ENCODE data around the gene CSKMT.

DNA sequence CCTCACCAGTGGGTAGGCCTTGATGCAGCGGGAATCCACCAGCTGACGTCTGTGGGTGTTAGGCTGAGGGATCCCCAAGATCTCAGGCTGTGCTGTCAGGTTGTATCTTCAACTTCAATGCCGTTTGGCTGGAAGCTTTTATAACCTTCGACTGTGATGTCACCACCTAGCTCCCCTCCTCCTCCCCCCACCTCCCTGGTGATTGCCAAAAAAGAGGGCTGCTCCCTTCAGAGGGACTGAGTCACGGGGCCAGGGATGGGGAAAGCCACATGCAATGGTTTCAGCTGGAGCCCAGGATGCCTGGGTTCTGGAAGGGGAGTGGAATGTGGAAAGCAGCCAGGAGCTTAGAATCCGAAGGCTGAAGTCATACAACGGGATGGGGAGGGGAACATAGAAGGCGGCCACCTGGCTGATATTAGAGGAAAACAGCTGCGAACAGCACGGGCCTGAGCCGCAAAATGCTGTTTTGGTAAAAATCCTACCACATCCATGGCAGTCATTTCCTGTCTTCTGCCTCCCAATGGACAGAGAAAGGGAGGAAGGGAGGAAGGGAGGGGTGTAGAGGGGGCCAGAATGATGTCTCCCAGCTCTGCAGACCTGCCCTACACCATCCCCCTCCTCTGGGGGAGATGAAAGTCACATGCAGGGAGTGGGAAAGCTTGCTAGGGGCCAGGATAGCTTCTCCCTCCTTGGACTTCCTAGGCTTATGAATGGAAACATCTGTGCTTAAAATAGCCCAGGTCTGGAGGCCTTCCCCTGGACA is 24.5 kb downstream of the CSKMT start, which contains the start of gene LRRN4CL:
- TF ChIP-seq EZH2 (IDR thresholded peaks at IDR 0.05; ENCODE audit: borderline replicate concordance, low read length): no peak
- TF ChIP-seq, protein P1, sequence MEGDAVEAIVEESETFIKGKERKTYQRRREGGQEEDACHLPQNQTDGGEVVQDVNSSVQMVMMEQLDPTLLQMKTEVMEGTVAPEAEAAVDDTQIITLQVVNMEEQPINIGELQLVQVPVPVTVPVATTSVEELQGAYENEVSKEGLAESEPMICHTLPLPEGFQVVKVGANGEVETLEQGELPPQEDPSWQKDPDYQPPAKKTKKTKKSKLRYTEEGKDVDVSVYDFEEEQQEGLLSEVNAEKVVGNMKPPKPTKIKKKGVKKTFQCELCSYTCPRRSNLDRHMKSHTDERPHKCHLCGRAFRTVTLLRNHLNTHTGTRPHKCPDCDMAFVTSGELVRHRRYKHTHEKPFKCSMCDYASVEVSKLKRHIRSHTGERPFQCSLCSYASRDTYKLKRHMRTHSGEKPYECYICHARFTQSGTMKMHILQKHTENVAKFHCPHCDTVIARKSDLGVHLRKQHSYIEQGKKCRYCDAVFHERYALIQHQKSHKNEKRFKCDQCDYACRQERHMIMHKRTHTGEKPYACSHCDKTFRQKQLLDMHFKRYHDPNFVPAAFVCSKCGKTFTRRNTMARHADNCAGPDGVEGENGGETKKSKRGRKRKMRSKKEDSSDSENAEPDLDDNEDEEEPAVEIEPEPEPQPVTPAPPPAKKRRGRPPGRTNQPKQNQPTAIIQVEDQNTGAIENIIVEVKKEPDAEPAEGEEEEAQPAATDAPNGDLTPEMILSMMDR (conservative IDR thresholded peaks at IDR 0.05 in 1 of 2, IDR thresholded peaks at IDR 0.05 in 1 of 2; ENCODE audit: extremely low read depth in 1 of 2, insufficient read depth in 1 of 2, low read depth in 1 of 2, low read length in 2 of 2): no peak

All from mammary epithelial cell (primary cell).